NCI-H2171 (cell line): Measurements from ENCODE around the gene EPS8L2.

Experiments used
- DNase-seq: peaks from one replicate; lab custom pipeline; 2025; lab: John Stamatoyannopoulos, UW

EPS8L2 gene

DNA sequence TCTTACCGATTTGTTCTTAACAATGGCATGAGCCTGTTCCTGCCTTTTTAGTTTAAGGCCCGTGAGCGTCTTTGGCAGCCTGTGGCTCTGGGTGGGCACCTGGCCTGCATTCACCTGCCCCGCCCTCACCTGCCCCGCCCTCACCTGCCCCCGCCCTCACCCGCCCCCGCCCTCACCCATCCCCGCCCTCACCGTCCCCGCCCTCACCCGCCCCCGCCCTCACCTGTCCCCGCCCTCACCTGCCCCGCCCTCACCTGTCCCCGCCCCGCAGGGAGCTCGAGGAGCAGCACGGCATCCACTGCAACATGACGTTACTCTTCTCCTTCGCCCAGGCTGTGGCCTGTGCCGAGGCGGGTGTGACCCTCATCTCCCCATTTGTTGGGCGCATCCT is 57.0 kb downstream of the EPS8L2 start:
- DNase-seq = peak; percentile 81

DNA sequence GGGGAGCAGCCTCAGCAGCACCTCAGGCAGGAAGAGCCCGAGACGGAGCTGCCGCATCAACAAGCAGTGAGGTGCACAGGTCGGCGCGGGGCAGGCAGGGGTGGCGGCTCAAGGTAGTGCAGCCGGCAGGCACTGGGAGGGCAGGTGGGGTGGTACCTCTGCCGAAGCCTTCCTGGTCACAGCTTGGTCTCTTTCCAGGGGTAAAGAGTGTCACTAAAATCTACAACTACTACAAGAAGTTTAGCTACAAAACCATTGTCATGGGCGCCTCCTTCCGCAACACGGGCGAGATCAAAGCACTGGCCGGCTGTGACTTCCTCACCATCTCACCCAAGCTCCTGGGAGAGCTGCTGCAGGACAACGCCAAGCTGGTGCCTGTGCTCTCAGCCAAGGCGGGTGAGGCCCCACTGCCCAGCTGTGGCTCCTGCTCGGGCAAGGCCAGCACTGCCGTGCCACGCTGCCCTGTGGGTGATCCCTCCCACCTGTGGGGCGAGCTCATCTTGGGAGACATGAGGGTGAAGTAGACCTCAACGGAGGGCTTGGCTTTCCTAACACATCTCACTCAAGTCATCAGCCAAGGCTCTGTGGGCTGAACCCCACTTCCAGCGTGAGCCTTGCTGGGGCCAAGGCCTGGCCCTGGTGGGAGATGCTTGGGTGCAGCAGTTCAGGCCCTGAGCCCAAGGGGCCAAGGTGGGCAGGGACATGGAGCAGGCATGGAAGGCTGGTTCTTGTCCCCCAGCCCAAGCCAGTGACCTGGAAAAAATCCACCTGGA is 57.7 kb downstream of the EPS8L2 start:
- no peak for DNase-seq

DNA sequence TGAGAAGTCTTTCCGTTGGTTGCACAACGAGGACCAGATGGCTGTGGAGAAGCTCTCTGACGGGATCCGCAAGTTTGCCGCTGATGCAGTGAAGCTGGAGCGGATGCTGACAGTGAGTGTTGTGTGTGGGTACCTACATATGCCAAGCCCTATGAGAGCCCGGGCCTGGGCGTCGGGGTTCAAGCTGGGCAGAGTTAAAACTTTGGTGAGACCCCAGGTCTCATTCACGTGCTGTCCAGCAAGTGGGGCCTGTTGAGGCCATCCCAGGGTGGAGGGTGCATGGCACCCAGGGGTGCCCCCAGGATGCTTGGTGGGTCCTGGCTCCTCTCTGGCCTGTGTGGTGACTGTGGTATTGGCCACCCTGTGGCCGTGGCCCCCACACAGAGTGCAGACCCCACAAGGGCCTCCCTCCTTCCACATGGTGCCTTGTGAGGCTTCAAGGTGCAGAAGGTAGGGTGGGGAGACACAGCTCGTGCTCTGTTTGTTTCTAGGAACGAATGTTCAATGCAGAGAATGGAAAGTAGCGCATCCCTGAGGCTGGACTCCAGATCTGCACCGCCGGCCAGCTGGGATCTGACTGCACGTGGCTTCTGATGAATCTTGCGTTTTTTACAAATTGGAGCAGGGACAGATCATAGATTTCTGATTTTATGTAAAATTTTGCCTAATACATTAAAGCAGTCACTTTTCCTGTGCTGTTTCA is 58.4 kb downstream of the EPS8L2 start:
- peak; percentile 14 for DNase-seq

DNA sequence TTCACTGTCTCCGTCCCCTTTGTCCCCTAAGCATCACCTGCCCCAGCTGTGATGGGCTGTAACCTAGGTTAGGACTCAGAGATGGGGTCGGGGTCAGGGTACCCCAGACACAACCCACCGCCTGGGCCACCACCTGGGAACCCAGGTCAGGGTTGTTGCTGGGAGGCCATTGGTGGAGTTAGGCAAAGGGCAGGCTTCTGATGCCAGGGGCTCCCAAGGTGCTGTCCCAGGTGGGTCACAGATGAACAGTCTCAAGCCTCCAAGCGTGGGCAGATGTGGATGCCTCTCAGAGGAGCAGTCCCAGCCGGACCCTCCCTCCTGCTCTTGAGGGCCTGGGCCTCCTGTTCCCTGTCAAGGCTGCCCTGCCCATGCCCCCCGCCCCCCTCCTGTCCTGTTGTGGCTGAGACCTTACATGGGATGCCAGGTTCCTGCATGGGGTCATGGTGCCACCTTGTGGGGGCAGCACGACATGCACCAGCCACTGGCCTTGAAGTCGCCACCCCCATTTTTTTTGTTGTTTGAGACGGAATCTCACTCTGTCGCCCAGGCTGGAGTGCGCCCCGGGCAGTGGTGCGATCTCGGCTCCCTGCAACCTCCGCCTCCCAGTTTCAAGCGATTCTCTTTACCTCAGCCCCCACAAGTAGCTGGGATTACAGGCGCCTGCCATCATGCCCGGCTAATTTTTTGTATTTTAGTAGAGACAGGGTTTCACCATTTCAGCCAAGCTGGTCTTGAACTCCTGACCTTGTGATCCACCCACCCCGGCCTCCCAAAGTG is 59.2 kb downstream of the EPS8L2 start:
- DNase-seq = peak; percentile 14

DNA sequence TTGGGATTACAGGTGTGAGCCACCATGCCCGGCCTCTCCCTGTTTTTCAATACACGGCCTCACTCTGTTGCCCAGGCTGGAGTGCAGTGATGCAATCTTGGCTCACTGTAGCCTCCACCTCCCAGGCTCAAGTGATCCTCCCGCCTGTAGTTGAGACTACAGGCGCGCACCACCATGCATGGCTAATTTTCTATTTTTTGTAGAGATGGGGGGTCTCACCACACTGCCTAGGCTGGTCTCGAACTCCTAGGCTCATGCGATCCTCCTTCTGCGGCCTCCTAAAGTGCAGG is 59.7 kb downstream of the EPS8L2 start:
- no peak for DNase-seq

GRCh38 chr11:766106-766935 is 60.3 kb downstream of the EPS8L2 start:
- DNase-seq = no peak

DNA sequence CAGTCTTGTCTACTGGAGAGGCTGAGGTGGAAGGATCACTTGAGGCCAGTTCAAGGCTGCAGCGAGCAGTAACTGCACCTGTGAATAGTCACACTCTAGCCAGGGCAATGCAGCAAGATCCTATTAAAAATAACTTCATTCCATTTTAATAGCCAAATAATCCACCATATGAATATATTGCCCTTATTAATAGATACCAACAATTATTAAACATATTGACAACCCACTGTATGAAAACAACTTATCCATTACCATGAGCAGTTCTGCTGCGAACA is 60.8 kb downstream of the EPS8L2 start:
- no peak for DNase-seq

- no peak for DNase-seq
These were observed 61.2 kb downstream of the EPS8L2 start for GRCh38 chr11:767238-767637.

DNA sequence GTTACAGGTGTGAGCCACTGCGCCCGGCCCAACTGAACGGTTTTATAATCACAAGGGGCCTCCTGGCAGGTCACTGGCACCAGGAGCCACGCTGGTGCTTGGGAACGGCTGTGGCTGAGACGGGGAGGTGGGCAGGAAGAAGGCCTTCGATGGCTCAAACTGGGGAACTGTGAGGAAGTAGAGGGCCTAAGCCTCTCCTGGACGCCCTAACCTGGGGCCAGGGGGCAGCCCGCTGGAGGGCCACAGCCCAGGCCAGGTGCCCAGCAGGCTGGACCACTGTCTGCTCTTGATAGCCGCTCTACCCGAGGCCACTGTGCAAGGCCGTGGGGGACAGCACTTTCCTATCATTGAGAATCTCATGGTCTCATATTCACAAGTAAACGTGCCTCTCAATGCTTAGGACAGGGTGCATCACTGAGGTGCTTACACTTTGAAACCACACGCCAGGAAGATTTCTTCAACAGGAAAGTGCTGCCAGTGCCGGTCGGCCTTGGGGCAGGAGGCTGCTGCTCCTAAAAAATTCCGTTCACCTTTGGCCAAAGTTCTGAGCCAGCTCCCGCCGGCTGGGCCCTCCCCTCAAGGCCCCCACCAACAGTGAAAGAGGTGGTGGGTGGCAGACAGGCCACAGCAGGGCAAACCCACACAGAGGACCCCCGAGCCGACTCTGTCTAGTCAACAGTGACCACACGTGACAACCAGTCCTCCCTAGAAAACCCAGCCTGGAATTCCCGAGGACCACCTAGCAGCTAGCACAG is 64.0 kb downstream of the EPS8L2 start:
- no peak for DNase-seq

DNA sequence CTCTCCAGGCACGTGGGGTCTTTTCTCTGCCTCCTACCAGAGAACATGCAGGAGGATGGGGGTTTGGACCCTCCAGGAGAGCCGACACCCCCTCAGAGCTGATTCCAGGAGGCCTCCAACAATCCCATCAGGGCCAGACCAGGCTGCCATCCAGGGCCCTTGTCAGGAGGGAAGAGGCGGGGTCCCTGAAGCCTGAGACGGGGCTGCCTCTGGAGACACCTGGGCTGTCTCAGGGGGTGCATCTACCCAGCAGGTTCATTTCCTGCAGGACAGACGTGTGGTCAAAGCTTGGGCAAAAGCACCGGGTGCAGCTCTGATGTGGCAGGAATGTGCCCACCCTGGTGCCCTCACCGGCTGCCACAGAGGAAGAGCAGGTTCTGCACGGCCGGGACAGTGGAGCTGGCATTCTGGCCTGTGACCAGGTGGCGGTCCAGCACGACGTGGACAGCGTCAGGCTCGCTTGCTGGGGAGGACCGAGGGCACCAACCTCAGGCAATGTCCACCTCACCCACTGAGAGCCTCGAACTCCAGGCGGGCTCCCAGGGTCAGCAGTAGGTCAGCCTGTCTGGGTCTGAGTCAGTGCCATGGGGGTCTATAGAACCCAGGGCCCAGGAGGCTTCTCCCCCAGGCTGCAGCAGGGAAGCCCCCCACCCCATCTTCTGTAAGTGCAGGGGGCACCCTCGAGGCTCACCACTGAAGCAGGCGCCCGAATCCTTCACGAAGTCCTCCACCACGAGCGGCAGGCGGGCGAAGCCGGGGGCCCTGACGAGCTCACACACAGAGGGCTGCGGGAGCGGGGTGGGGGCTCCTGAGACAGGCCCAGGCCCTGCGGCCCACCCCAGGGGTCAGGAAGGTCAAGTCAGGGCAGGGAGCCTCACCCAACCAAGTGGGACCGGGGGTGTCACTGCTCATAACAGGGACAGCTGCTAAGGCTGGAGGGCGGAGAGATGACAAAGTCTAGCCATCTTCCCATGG is 64.9 kb downstream of the EPS8L2 start:
- DNase-seq = no peak

GRCh38 chr11:771617-772204 is 65.7 kb downstream of the EPS8L2 start:
- no peak for DNase-seq

- DNase-seq = no peak
These were observed 66.7 kb downstream of the EPS8L2 start for GRCh38 chr11:772429-773390.

DNA sequence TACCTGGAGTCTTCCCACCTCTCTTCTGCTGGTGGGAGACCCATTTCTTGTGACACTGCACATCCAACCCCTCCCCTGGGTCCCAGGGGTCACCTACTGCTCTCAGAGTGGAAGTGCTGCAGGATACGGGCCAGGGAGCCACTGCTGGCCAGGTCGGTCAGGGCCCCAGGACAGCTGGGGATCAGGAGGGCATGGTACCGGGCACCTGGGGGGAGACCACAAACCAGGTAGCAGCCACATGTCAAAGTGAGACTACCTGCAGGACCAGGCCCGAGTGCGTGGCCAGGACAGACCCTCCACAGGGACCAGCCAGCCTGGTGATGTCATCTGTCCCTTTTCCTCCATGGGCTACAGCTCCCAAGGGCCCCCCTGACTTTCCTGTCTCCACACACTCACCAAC is 67.4 kb downstream of the EPS8L2 start:
- DNase-seq = no peak

DNA sequence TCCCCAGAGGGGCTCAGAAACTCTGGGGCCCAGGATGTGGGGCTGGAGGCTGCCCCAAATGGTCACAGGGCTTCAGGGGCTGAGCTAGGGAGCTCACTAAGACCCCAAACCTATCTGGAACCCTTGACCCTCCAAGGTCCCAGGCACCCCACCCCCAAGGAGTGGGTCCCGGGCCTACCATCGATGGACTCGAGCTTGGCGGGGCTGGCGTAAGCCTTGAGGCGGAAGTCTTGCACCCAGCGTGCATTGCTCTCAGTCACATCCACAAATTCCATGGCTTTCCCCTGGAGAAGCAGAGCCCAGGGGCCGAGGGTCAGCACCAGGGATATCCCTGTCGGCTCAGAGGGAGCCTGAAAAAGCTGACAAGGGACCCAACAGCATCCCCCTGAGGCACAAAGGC is 67.8 kb downstream of the EPS8L2 start:
- no peak for DNase-seq

GRCh38 chr11:774873-775592 is 69.0 kb downstream of the EPS8L2 start:
- DNase-seq = no peak

DNA sequence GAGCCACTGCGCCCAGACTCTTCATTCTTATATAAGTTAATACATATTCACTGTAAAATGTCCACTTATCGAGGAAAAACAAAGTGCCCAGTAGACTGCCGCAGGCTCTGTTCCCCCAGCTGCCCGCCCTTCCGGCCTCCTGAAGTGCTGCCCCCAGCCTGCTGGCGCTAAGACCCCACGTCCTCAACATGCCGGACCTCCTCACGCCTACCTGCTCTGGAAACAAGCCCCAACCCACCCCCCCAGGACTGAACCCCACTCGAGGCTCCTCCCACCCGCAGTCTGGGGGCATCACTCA is 70.2 kb downstream of the EPS8L2 start:
- DNase-seq = no peak

DNA sequence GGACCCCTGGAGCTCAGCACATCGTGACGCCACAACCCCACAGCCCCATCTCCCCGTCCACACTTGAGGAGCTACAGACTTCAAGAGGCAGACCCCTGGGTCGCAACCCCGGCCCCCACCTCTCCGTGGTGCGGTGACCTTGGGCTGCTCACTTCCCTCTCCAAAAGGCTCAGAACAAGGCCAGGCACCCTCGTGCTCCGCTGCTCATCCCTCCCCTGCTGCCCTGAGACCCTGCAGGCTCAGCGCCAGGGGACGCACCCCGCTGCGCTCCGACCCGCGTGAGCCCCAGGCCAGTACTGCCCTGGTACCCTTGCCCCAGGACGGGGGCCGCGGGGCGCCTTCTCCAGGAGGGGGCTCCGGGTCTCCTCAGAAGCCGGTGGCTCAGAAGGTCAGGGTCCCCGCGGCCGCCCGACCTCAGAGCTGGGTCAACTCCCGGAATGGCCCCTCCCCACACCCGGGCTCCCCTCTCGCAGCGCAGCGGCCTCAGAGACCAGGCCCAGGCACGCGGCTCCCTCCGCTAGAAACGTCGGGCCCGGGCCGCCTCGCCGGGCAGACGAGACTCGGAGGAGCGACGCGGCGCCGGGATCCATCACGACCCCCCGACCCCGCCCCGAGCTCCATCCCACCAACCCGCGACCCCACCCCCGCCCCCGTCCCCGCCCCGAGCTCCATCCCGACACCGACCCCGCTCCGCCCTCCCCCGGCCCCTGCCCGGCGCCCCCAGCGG is 70.7 kb downstream of the EPS8L2 start:
- DNase-seq = no peak
